IMR-90 (cell line): ENCODE data around the gene ERC2. TPM values are rescaled to one million over a fixed set of nuclear protein-coding genes. Genes with fewer than 3 reads are reported as not detected.

Experiments used
- ATAC-seq: fragments of 200-7000 bp; cut with Tn5 transposase; 2 replicates; pipeline ENCODE4 v1.9.1; 2020; ENCODE audit warnings: low read depth, mild to moderate bottlenecking, moderate library complexity
- BruUV-seq: library from RNA; stranded (reverse); fragments of 400-500 nt; replicated peaks from 2 replicates; lab custom pipeline; 2021; lab: Mats Ljungman, UMichigan
- CTCF ChIA-PET: fragments of 300-600 bp; formaldehyde crosslinking; extraction: SDS; loops from one replicate; lab custom pipeline; 2021; ENCODE audit warnings: antibody characterized with exemption; lab: Yijun Ruan, JAX
- POLR2A ChIA-PET: fragments of 300-600 bp; sonication (Branson Sonifier 250); formaldehyde crosslinking; loops from one replicate; lab custom pipeline; 2022; ENCODE audit warnings: antibody characterized with exemption; ENCODE audit not compliant: unreplicated experiment; lab: Charles Lee
- DNase-seq: peaks from one replicate; pipeline ENCODE4 v3.0.0; 2013
- H2AFZ ChIP-seq: replicated peaks from 2 replicates; pipeline ENCODE3; 2013; ENCODE audit warnings: low read length, mild to moderate bottlenecking; ENCODE audit not compliant: poor library complexity
- H2AK5ac ChIP-seq: 2 replicates; pipeline ENCODE4 v1.6.1; 2013; ENCODE audit warnings: low read depth, low read length, inconsistent platforms
- H2AK9ac ChIP-seq: replicated peaks from 2 replicates; pipeline ENCODE3; 2013; ENCODE audit warnings: mild to moderate bottlenecking, low read depth, low read length, moderate library complexity; ENCODE audit not compliant: poor library complexity
- H2BK120ac ChIP-seq: 2 replicates; pipeline ENCODE4 v1.6.1; 2013; ENCODE audit warnings: low read depth, low read length, inconsistent platforms
- H2BK15ac ChIP-seq: 3 replicates; pipeline ENCODE4 v1.6.1; 2013; ENCODE audit warnings: low read depth, low read length, inconsistent platforms
- H2BK20ac ChIP-seq: 2 replicates; pipeline ENCODE4 v1.6.1; 2013; ENCODE audit warnings: low read depth, mild to moderate bottlenecking, inconsistent platforms, low read length, moderate library complexity
- H2BK5ac ChIP-seq: 2 replicates; pipeline ENCODE4 v1.6.1; 2013; ENCODE audit warnings: mild to moderate bottlenecking, low read depth, low read length, inconsistent platforms; ENCODE audit not compliant: poor library complexity, severe bottlenecking
- H3K14ac ChIP-seq: replicated peaks from 2 replicates; pipeline ENCODE4 v1.6.1; 2013; ENCODE audit warnings: low read depth, low read length, inconsistent platforms
- H3K18ac ChIP-seq: 2 replicates; pipeline ENCODE4 v1.6.1; 2013; ENCODE audit warnings: low read depth, low read length, control low read depth
- H3K23ac ChIP-seq: 2 replicates; pipeline ENCODE4 v1.6.1; 2013; ENCODE audit warnings: low read depth, low read length, inconsistent platforms
- H3K27ac ChIP-seq: 2 replicates; pipeline ENCODE4 v1.5.1; 2013; ENCODE audit warnings: mild to moderate bottlenecking, control low read depth, low read length; ENCODE audit not compliant: insufficient read depth
- H3K27me3 ChIP-seq: 2 replicates; pipeline ENCODE4 v1.6.1; 2013; ENCODE audit warnings: low read length; ENCODE audit not compliant: control insufficient read depth, insufficient read depth
- H3K36me3 ChIP-seq: 2 replicates; pipeline ENCODE4 v1.6.1; 2013; ENCODE audit warnings: low read length, mixed read lengths; ENCODE audit not compliant: control insufficient read depth, insufficient read depth
- H3K4ac ChIP-seq: 2 replicates; pipeline ENCODE4 v1.6.1; 2013; ENCODE audit warnings: low read depth, low read length, inconsistent platforms
- H3K4me1 ChIP-seq: 2 replicates; pipeline ENCODE4 v1.6.1; 2013; ENCODE audit warnings: low read length, mixed read lengths; ENCODE audit not compliant: control insufficient read depth, insufficient read depth
- H3K4me2 ChIP-seq: 2 replicates; pipeline ENCODE4 v1.6.1; 2013; ENCODE audit warnings: low read depth, mild to moderate bottlenecking, control low read depth, low read length, moderate library complexity
- H3K4me3 ChIP-seq: 2 replicates; pipeline ENCODE4 v1.5.1; 2013; ENCODE audit warnings: low read depth, mild to moderate bottlenecking, control low read depth, low read length, moderate library complexity; ENCODE audit not compliant: insufficient read depth
- H3K56ac ChIP-seq: 2 replicates; pipeline ENCODE4 v1.6.1; 2013; ENCODE audit warnings: low read length, inconsistent platforms; ENCODE audit not compliant: insufficient read depth; ENCODE audit errors: extremely low read depth
- H3K79me1 ChIP-seq, 2 experiments: 2 replicates each; pipeline ENCODE4 v1.6.1; 2013; ENCODE audit warnings: low read length in 2 of 2, inconsistent platforms in 1 of 2, low read depth in 1 of 2
- H3K9ac ChIP-seq: 2 replicates; pipeline ENCODE4 v1.6.1; 2013; ENCODE audit warnings: low read depth, low read length, control low read depth
- H3K9me1 ChIP-seq: 2 replicates; pipeline ENCODE4 v1.6.1; 2013; ENCODE audit warnings: low read length, inconsistent platforms; ENCODE audit not compliant: insufficient read depth
- H3K9me3 ChIP-seq: 2 replicates; pipeline ENCODE4 v1.6.1; 2013; ENCODE audit warnings: low read length; ENCODE audit not compliant: control insufficient read depth, insufficient read depth
- H4K20me1 ChIP-seq: 2 replicates; pipeline ENCODE4 v1.6.1; 2013; ENCODE audit warnings: low read length, inconsistent platforms; ENCODE audit not compliant: insufficient read depth
- H4K5ac ChIP-seq: 2 replicates; pipeline ENCODE4 v1.6.1; 2013; ENCODE audit warnings: mild to moderate bottlenecking, low read depth, low read length, control low read depth
- H4K8ac ChIP-seq, 2 experiments: 2 replicates each; pipeline ENCODE4 v1.6.1; 2013; ENCODE audit warnings: low read depth in 2 of 2, low read length in 2 of 2, control low read depth in 1 of 2, inconsistent platforms in 1 of 2
- H4K91ac ChIP-seq: 2 replicates; pipeline ENCODE4 v1.6.1; 2013; ENCODE audit warnings: low read depth, low read length, inconsistent platforms; ENCODE audit not compliant: insufficient read depth
- CHD1 ChIP-seq: IDR thresholded peaks from 2 replicates; pipeline ENCODE4 v1.6.1; 2012; ENCODE audit warnings: low read depth, low read length, improper control_type of control experiment
- ELK1 ChIP-seq: fragments of 150-350 bp; IDR thresholded peaks from 2 replicates; pipeline ENCODE4 v1.6.1; 2016; ENCODE audit warnings: low read depth, mild to moderate bottlenecking, low read length, moderate library complexity, borderline replicate concordance
- FOS ChIP-seq: fragments of 150-350 bp; IDR thresholded peaks from 2 replicates; pipeline ENCODE4 v1.6.1; 2016; ENCODE audit warnings: low read depth, low read length
- MAFK ChIP-seq: IDR thresholded peaks from 2 replicates; pipeline ENCODE4 v1.6.1; 2012; ENCODE audit warnings: low read depth, low read length, improper control_type of control experiment
- MAZ ChIP-seq: IDR thresholded peaks from 2 replicates; pipeline ENCODE4 v1.6.1; 2012; ENCODE audit warnings: low read depth, mild to moderate bottlenecking, low read length, improper control_type of control experiment, moderate library complexity, borderline replicate concordance
- NFE2L2 ChIP-seq: fragments of 150-350 bp; IDR thresholded peaks from 2 replicates; pipeline ENCODE4 v1.6.1; 2016; ENCODE audit warnings: low read depth, mild to moderate bottlenecking, low read length
- RCOR1 ChIP-seq: IDR thresholded peaks from 2 replicates; pipeline ENCODE4 v1.6.1; 2012; ENCODE audit warnings: mild to moderate bottlenecking, low read length, improper control_type of control experiment; ENCODE audit not compliant: insufficient replicate concordance
- USF2 ChIP-seq: fragments of 150-350 bp; IDR thresholded peaks from 2 replicates; pipeline ENCODE4 v1.6.1; 2017; ENCODE audit warnings: mild to moderate bottlenecking, antibody characterized with exemption, low read length, low read depth
- WGBS, 2 experiments: methylation state at CpG; one replicate each; pipeline versions ENCODE4 v1.1.5 to v1.1.7; 2013; ENCODE audit warnings: missing lambda C conversion rate in 2 of 2; ENCODE audit not compliant: insufficient read length in 1 of 2; ENCODE audit errors: extremely low coverage in 2 of 2; 5-methylcytosine and 5-hydroxymethylcytosine counted together
- dilution Hi-C: fragments of 300-500 bp; cut with HindIII; formaldehyde crosslinking; loops from one replicate; pipeline ENCODE4 v1.14.3; 2018; ENCODE audit warnings: low sequenced_read_pairs; ENCODE audit not compliant: unreplicated experiment
- in situ Hi-C: fragments of 300-500 bp; cut with MboI; formaldehyde crosslinking; loops from 3 replicates; pipeline ENCODE4 v1.14.3; 2019; ENCODE audit warnings: low sequenced_read_pairs, inconsistent platforms, mixed read lengths
- intact Hi-C: fragments of 100-400 bp; cut with micrococcal nuclease; formaldehyde crosslinking; loops from 2 replicates; pipeline ENCODE4 v1.10.0; 2022
- polyA plus RNA-seq, 3 experiments: library from polyadenylated mRNA; depleted of rRNA; stranded (reverse); fragments of >200 nt; gene quantifications; 2 replicates each; pipeline ENCODE4 v1.2.3, GENCODE V29; 2012; ENCODE audit warnings: low replicate concordance in 1 of 3
- total RNA-seq: library from RNA; depleted of rRNA; stranded (reverse); fragments of >200 nt; gene quantifications from 2 replicates; pipeline ENCODE4 v1.2.3, GENCODE V29; 2012

Gene ERC2
- total and polyA plus RNA-seq, 2 of the 4 experiments (the other 2 are of a cell fraction) = 0.17 to 0.18 TPM

- CTCF ChIA-PET = no interaction called here
Observed at GRCh38 chr3:55792009-55792408, 676.3 kb downstream of the ERC2 start.

More at GRCh38 chr3:55792009-55792408, 676.3 kb downstream of the ERC2 start:
- Histone ChIP-seq H3K18ac (no peak overlapping the region), H4K91ac (no peak overlapping the region), H3K9ac (no peak overlapping the region), H3K27me3 (no peaks in the 10 kb centered on the region; the same call in 1 of the 2 replicates), H2AK9ac (no peak overlapping the region), H3K4me2 (no peak overlapping the region), H3K4me3 (no peak overlapping the region), H3K36me3 (no peaks in the 10 kb centered on the region), H3K56ac (no peak overlapping the region), H2BK5ac (no peak overlapping the region), H2BK120ac (no peak overlapping the region), H3K79me1 (no peaks in the 10 kb centered on the region), H4K5ac (no peak overlapping the region), H3K14ac (no peak overlapping the region), H4K20me1 (no peaks in the 10 kb centered on the region), H4K8ac (no peak overlapping the region), H2BK20ac (no peak overlapping the region), H2AFZ (no peak overlapping the region), H3K23ac (no peak overlapping the region), H2BK15ac (no peak overlapping the region), H3K4me1 (peaks cover 2% of the 10 kb centered on the region), H3K9me3 (no peaks in the 10 kb centered on the region), H3K4ac (no peak overlapping the region), H2AK5ac (no peak overlapping the region), H3K27ac (no peak overlapping the region), H3K9me1 (no peaks in the 10 kb centered on the region)
- intact Hi-C loops (no loop called here), in situ Hi-C loops (no loop called here), dilution Hi-C loops (no loop called here)
- no peak for DNase-seq
- TF ChIP-seq RCOR1 = no peak
- TF ChIP-seq MAFK = peak; percentile 65
- TF ChIP-seq ELK1 = no peak
- no peak for TF ChIP-seq NFE2L2
- TF ChIP-seq FOS = no peak
- no peak for TF ChIP-seq CHD1
- TF ChIP-seq MAZ = no peak
- TF ChIP-seq USF2 = no peak
- POLR2A ChIA-PET = no interaction called here
- no peak for ATAC-seq
- no TSS peak for BruUV-seq
- WGBS, 2 experiments = no CpG with 5 or more reads among the region's 1 CpG
